HepG2 (cell line): ENCODE results near the gene C6orf136. TPM values are rescaled to one million over a fixed set of nuclear protein-coding genes. Genes with fewer than 3 reads are reported as not detected.

Source experiments
- ARNTL ChIP-seq: sonication (generic); formaldehyde crosslinking; IDR thresholded peaks from 2 replicates; pipeline ENCODE4 v1.4.0; 2020; ENCODE audit warnings: mild to moderate bottlenecking, missing genetic modification reagents
- FOSL2 ChIP-seq: sonication (generic); formaldehyde crosslinking; IDR thresholded peaks from 2 replicates; pipeline ENCODE4 v1.4.0; 2020; ENCODE audit warnings: missing genetic modification reagents
- GLMP ChIP-seq: sonication (generic); formaldehyde crosslinking; IDR thresholded peaks from 2 replicates; pipeline ENCODE4 v1.9.0; 2021; ENCODE audit warnings: missing genetic modification reagents, mild to moderate bottlenecking, borderline replicate concordance
- HOXA5 ChIP-seq: sonication (generic); formaldehyde crosslinking; IDR thresholded peaks from 2 replicates; pipeline ENCODE4 v1.4.0; 2020; ENCODE audit warnings: missing genetic modification reagents
- KAT8 ChIP-seq: IDR thresholded peaks from 2 replicates; pipeline ENCODE4 v1.6.1; 2016; ENCODE audit warnings: missing genetic modification reagents, missing compliant biosample characterization
- MAX ChIP-seq: IDR thresholded peaks from 2 replicates; pipeline ENCODE4 v1.6.1; 2012; ENCODE audit warnings: inconsistent platforms
- PCBP2 ChIP-seq: fragments of 200-400 bp; formaldehyde crosslinking; optimal IDR thresholded peaks from 2 replicates; pipeline ENCODE3; 2018; ENCODE audit warnings: low read length, low read depth; ENCODE audit not compliant: poor library complexity, severe bottlenecking
- RFXAP ChIP-seq: sonication (generic); formaldehyde crosslinking; IDR thresholded peaks from 2 replicates; pipeline ENCODE4 v1.4.0; 2020; ENCODE audit warnings: missing genetic modification reagents, borderline replicate concordance
- SALL1 ChIP-seq: sonication (generic); formaldehyde crosslinking; IDR thresholded peaks from 2 replicates; pipeline ENCODE4 v1.8.0; 2022; ENCODE audit warnings: mild to moderate bottlenecking, missing genetic modification reagents
- SP4 ChIP-seq: sonication (generic); formaldehyde crosslinking; IDR thresholded peaks from 2 replicates; pipeline ENCODE4 v1.8.1; 2023; ENCODE audit warnings: mild to moderate bottlenecking, missing genetic modification reagents
- TCF12 ChIP-seq, 2 experiments: fragments of 450-650 bp in 1 of 2; sonication (generic) in 1 of 2; formaldehyde crosslinking in 1 of 2; IDR thresholded peaks; 2 replicates each; pipeline versions ENCODE4 v1.6.1 to v1.8.0; 2017 to 2022; ENCODE audit warnings: antibody characterized with exemption in 1 of 2, mild to moderate bottlenecking in 1 of 2, missing genetic modification reagents in 1 of 2, moderate library complexity in 1 of 2
- ZFP37 ChIP-seq: sonication (generic); formaldehyde crosslinking; IDR thresholded peaks from 2 replicates; pipeline ENCODE4 v1.4.0; 2020; ENCODE audit warnings: missing genetic modification reagents, borderline replicate concordance
- ZFY ChIP-seq: sonication (generic); formaldehyde crosslinking; IDR thresholded peaks from 2 replicates; pipeline ENCODE4 v1.4.0; 2020; ENCODE audit warnings: missing genetic modification reagents
- ZMYM4 ChIP-seq: sonication (generic); formaldehyde crosslinking; IDR thresholded peaks from 2 replicates; pipeline ENCODE4 v1.8.1; 2023; ENCODE audit warnings: mild to moderate bottlenecking, missing genetic modification reagents
- ZNF460 ChIP-seq: sonication (generic); formaldehyde crosslinking; IDR thresholded peaks from 2 replicates; pipeline ENCODE4 v1.5.1; 2020; ENCODE audit warnings: missing genetic modification reagents, mild to moderate bottlenecking, borderline replicate concordance
- ZNF512 ChIP-seq: sonication (generic); formaldehyde crosslinking; IDR thresholded peaks from 2 replicates; pipeline ENCODE4 v1.4.0; 2020; ENCODE audit warnings: mild to moderate bottlenecking, missing genetic modification reagents
- ZNF572 ChIP-seq: sonication (generic); formaldehyde crosslinking; IDR thresholded peaks from 2 replicates; pipeline ENCODE4 v1.5.1; 2020; ENCODE audit warnings: mild to moderate bottlenecking, missing genetic modification reagents
- ZNF609 ChIP-seq: sonication (generic); formaldehyde crosslinking; IDR thresholded peaks from 2 replicates; pipeline ENCODE4 v1.4.0; 2020; ENCODE audit warnings: mild to moderate bottlenecking, missing genetic modification reagents, borderline replicate concordance
- ZNF75D ChIP-seq: sonication (generic); formaldehyde crosslinking; IDR thresholded peaks from 2 replicates; pipeline ENCODE4 v1.8.1; 2023; ENCODE audit warnings: missing genetic modification reagents, mild to moderate bottlenecking, borderline replicate concordance
- ZNF772 ChIP-seq: sonication (generic); formaldehyde crosslinking; IDR thresholded peaks from 2 replicates; pipeline ENCODE4 v1.5.0; 2020; ENCODE audit warnings: mild to moderate bottlenecking, missing genetic modification reagents
- polyA plus RNA-seq, 8 experiments: library from polyadenylated mRNA; depleted of rRNA in 3 of 8; stranded (reverse) in 7 of 8; unstranded in 1 of 8; fragments of >200 nt; fragmentation: Illumina TruSeq in 4 of 8; extraction: Trizol in 4 of 8; gene quantifications; 2 replicates each; pipeline versions ENCODE4 v1.2.1 to v1.2.3, GENCODE V29; 2011 to 2016; ENCODE audit warnings: low read depth in 4 of 8, missing spikeins in 1 of 8, mixed read lengths in 1 of 8; ENCODE audit not compliant: insufficient read depth in 1 of 8
- total RNA-seq, 5 experiments: library from RNA; depleted of rRNA; stranded (reverse); fragments of >200 nt; fragmentation: Illumina TruSeq; extraction: Trizol; gene quantifications; 2 replicates each; pipeline ENCODE4 v1.2.3, GENCODE V29; 2016; ENCODE audit warnings: low read depth in 1 of 5

C6orf136 gene
- total and polyA plus RNA-seq, 2 of the 13 experiments (the other 11 are each of a cell fraction or from before 2014, with no cell fraction given) = 12.0 to 26.2 TPM

GRCh38 chr6:30686009-30686907, 39.3 kb downstream of the C6orf136 start, which contains the start of gene PPP1R18 (continued):
- TF ChIP-seq ZNF609 = 0 out of 2 replicates have a peak, but pooled peaks have one; percentile 42
- peak; percentile 70 for TF ChIP-seq PCBP2
- 0 out of 2 replicates have a peak, but pooled peaks have one; percentile 5 for TF ChIP-seq MAX
- TF ChIP-seq ZMYM4 (CRISPR knock-in tag) = no peak
- TF ChIP-seq ZNF772 (CRISPR knock-in tag) = peak; percentile 46; the same call in 1 of the 2 replicates
- TF ChIP-seq ZNF75D (CRISPR knock-in tag) = 0 out of 2 replicates have a peak, but pooled peaks have one; percentile 19
- 0 out of 2 replicates have a peak, but pooled peaks have one; percentile 38 for TF ChIP-seq KAT8 (CRISPR knock-in tag)
- TF ChIP-seq SALL1 (CRISPR knock-in tag) = peak; percentile 40; the same call in 1 of the 2 replicates
- TF ChIP-seq HOXA5 (CRISPR knock-in tag) = peak; percentile 35; the same call in 1 of the 2 replicates
- TF ChIP-seq ZNF512 (CRISPR knock-in tag) = no peak
- TF ChIP-seq ZFP37 (CRISPR knock-in tag) = 0 out of 2 replicates have a peak, but pooled peaks have one; percentile 50
- TF ChIP-seq GLMP (CRISPR knock-in tag) = no peak
- TF ChIP-seq RFXAP (CRISPR knock-in tag) = 0 out of 2 replicates have a peak, but pooled peaks have one; percentile 8
- TF ChIP-seq FOSL2 (CRISPR knock-in tag) = 0 out of 2 replicates have a peak, but pooled peaks have one; percentile 5
- 0 out of 2 replicates have a peak, but pooled peaks have one; percentile 72 for TF ChIP-seq ZNF572 (CRISPR knock-in tag)
- 0 out of 2 replicates have a peak, but pooled peaks have one; percentile 5 for TF ChIP-seq SP4 (CRISPR knock-in tag)
- TF ChIP-seq ARNTL (CRISPR knock-in tag) = peak; percentile 25; the same call in 1 of the 2 replicates
- TF ChIP-seq ZFY (CRISPR knock-in tag) = peak; percentile 39; the same call in 1 of the 2 replicates
- TF ChIP-seq TCF12 (IDR thresholded peaks at IDR 0.05) = no peak
- no peak for TF ChIP-seq TCF12 (CRISPR knock-in tag; IDR thresholded peaks at IDR 0.05)
- no peak for TF ChIP-seq ZNF460 (CRISPR knock-in tag)
- TF ChIP-seq, all 625 proteins: peak for 46
